Trophoblast cell (in vitro differentiated cells and primary cell): ENCODE results near the gene SHROOM2.

ENCODE experiments used
- DNase-seq, 2 donors: peaks; one replicate each; pipeline ENCODE4 v3.0.0-alpha.2; 2016
- H2AFZ ChIP-seq: 2 replicates; pipeline ENCODE4 v1.6.1; 2013; ENCODE audit warnings: low read length, moderate library complexity, mild to moderate bottlenecking; ENCODE audit not compliant: insufficient read depth, poor library complexity
- H2AK5ac ChIP-seq: 2 replicates; pipeline ENCODE4 v1.6.1; 2013; ENCODE audit warnings: mild to moderate bottlenecking, low read length
- H2BK120ac ChIP-seq: 2 replicates; pipeline ENCODE4 v1.6.1; 2013; ENCODE audit warnings: low read length, mild to moderate bottlenecking, moderate library complexity; ENCODE audit not compliant: insufficient read depth, poor library complexity
- H2BK12ac ChIP-seq: 2 replicates; pipeline ENCODE4 v1.6.1; 2013; ENCODE audit warnings: mild to moderate bottlenecking, low read length, moderate library complexity
- H2BK5ac ChIP-seq: 2 replicates; pipeline ENCODE4 v1.6.1; 2013; ENCODE audit warnings: low read length, low read depth, moderate library complexity, mild to moderate bottlenecking; ENCODE audit not compliant: poor library complexity
- H3K14ac ChIP-seq: 2 replicates; pipeline ENCODE4 v1.6.1; 2013; ENCODE audit warnings: mild to moderate bottlenecking, low read length
- H3K18ac ChIP-seq: 2 replicates; pipeline ENCODE4 v1.6.1; 2013; ENCODE audit warnings: mild to moderate bottlenecking, low read length
- H3K23ac ChIP-seq: 2 replicates; pipeline ENCODE4 v1.6.1; 2013; ENCODE audit warnings: low read length
- H3K27ac ChIP-seq: 2 replicates; pipeline ENCODE4 v1.5.1; 2013; ENCODE audit warnings: low read depth, mild to moderate bottlenecking, inconsistent platforms, low read length, moderate library complexity
- H3K27me3 ChIP-seq: 2 replicates; pipeline ENCODE4 v1.6.1; 2013; ENCODE audit warnings: inconsistent platforms, mild to moderate bottlenecking, low read length, moderate library complexity; ENCODE audit not compliant: insufficient read depth
- H3K36me3 ChIP-seq, 2 experiments: 1 replicate in 1 of 2; 2 replicates in 1 of 2; pipeline ENCODE4 v1.6.1; 2013; ENCODE audit warnings: low read length in 2 of 2, mild to moderate bottlenecking in 2 of 2, moderate library complexity in 1 of 2; ENCODE audit not compliant: insufficient read depth in 2 of 2, control insufficient read depth in 1 of 2
- H3K4ac ChIP-seq: 2 replicates; pipeline ENCODE4 v1.6.1; 2013; ENCODE audit warnings: low read depth, mild to moderate bottlenecking, low read length, moderate library complexity
- H3K4me1 ChIP-seq, 2 experiments: 1 replicate in 1 of 2; 2 replicates in 1 of 2; pipeline ENCODE4 v1.6.1; 2013; ENCODE audit warnings: low read length in 2 of 2, mild to moderate bottlenecking in 2 of 2, moderate library complexity in 1 of 2; ENCODE audit not compliant: insufficient read depth in 2 of 2, control insufficient read depth in 1 of 2
- H3K4me2 ChIP-seq: 2 replicates; pipeline ENCODE4 v1.6.1; 2013; ENCODE audit warnings: inconsistent platforms, mild to moderate bottlenecking, low read length, moderate library complexity
- H3K4me3 ChIP-seq: 2 replicates; pipeline ENCODE4 v1.5.1; 2013; ENCODE audit warnings: mild to moderate bottlenecking, low read depth, low read length, inconsistent platforms
- H3K79me1 ChIP-seq: one replicate; pipeline ENCODE4 v1.6.1; 2013; ENCODE audit warnings: low read length
- H3K79me2 ChIP-seq: 2 replicates; pipeline ENCODE4 v1.6.1; 2013; ENCODE audit warnings: low read length, mild to moderate bottlenecking; ENCODE audit not compliant: control insufficient read depth, insufficient read depth, poor library complexity
- H3K9ac ChIP-seq: 2 replicates; pipeline ENCODE4 v1.6.1; 2013; ENCODE audit warnings: mild to moderate bottlenecking, low read length
- H3K9me3 ChIP-seq: 2 replicates; pipeline ENCODE4 v1.6.1; 2013; ENCODE audit warnings: low read depth, mild to moderate bottlenecking, control low read depth, inconsistent platforms, low read length; ENCODE audit not compliant: insufficient read depth
- H4K12ac ChIP-seq: 2 replicates; pipeline ENCODE4 v1.6.1; 2013; ENCODE audit warnings: low read depth, mild to moderate bottlenecking, low read length, moderate library complexity
- H4K8ac ChIP-seq: 2 replicates; pipeline ENCODE4 v1.6.1; 2013; ENCODE audit warnings: low read depth, mild to moderate bottlenecking, low read length, moderate library complexity
- H4K91ac ChIP-seq: one replicate; pipeline ENCODE4 v1.6.1; 2013; ENCODE audit warnings: low read depth, mild to moderate bottlenecking, low read length, moderate library complexity
- WGBS: extraction: QIAGEN DNeasy Blood & Tissue Kit; methylation state at CpG from one replicate; pipeline ENCODE4 v1.1.7; 2013; ENCODE audit warnings: missing lambda C conversion rate; ENCODE audit not compliant: insufficient read length, insufficient coverage; ENCODE audit errors: extremely low coverage; 5-methylcytosine and 5-hydroxymethylcytosine counted together

The SHROOM2 gene

GRCh38 chrX:9992724-9993123 lies 206.5 kb downstream of the SHROOM2 start:
- DNase-seq, result no peak

GRCh38 chrX:9995855-9996339 lies 209.7 kb downstream of the SHROOM2 start:
- Histone ChIP-seq H3K4me1 (peaks cover 5 to 9% of the 10 kb centered on the region in 2 experiments), H2BK120ac (no peak overlapping the region), H4K8ac (no peak overlapping the region), H3K4ac (no peak overlapping the region), H3K27ac (no peak overlapping the region), H2BK12ac (no peak overlapping the region), H2BK5ac (no peak overlapping the region), H3K23ac (no peak overlapping the region), H3K79me1 (peaks cover 2% of the 10 kb centered on the region), H3K18ac (no peak overlapping the region), H3K9me3 (no peaks in the 10 kb centered on the region), H3K4me3 (no peak overlapping the region), H4K91ac (no peak overlapping the region), H3K27me3 (no peaks in the 10 kb centered on the region), H4K12ac (no peak overlapping the region), H3K14ac (no peak overlapping the region), H3K36me3 (peaks cover 0 to 2% of the 10 kb centered on the region in 2 experiments), H2AFZ (no peak overlapping the region), H2AK5ac (no peak overlapping the region), H3K79me2 (no peaks in the 10 kb centered on the region), H3K4me2 (no peak overlapping the region), H3K9ac (no peak overlapping the region)
- DNase-seq, result peak; percentile 67 to 86
- no CpG with 5 or more reads among the region's 18 CpGs for WGBS

More at GRCh38 chrX:9992724-9993123, 206.5 kb downstream of the SHROOM2 start:
- no peak overlapping the region for H3K9ac ChIP-seq
- H3K4me2 ChIP-seq, result no peak overlapping the region
- no peak overlapping the region for H4K8ac ChIP-seq
- no peak overlapping the region for H2AFZ ChIP-seq
- no peaks in the 10 kb centered on the region for H3K27me3 ChIP-seq
- H3K79me1 ChIP-seq, result peaks cover 2% of the 10 kb centered on the region
- no peak overlapping the region for H3K27ac ChIP-seq
- H4K91ac ChIP-seq, result no peak overlapping the region
- no peak overlapping the region for H3K4me3 ChIP-seq
- no peak overlapping the region for H4K12ac ChIP-seq
- H3K23ac ChIP-seq, result no peak overlapping the region
- peaks cover 5 to 9% of the 10 kb centered on the region in 2 experiments for H3K4me1 ChIP-seq
- no peak overlapping the region for H2AK5ac ChIP-seq
- no peak overlapping the region for H2BK12ac ChIP-seq
- H3K79me2 ChIP-seq, result no peaks in the 10 kb centered on the region
- peaks cover 0 to 2% of the 10 kb centered on the region in 2 experiments for H3K36me3 ChIP-seq
- no peak overlapping the region for H3K14ac ChIP-seq
- no peak overlapping the region for H2BK5ac ChIP-seq
- WGBS, result no CpG with 5 or more reads among the region's 18 CpGs
- H3K9me3 ChIP-seq, result no peaks in the 10 kb centered on the region
- no peak overlapping the region for H3K18ac ChIP-seq
- H3K4ac ChIP-seq, result no peak overlapping the region
- H2BK120ac ChIP-seq, result no peak overlapping the region

- peaks cover 0 to 2% of the 10 kb centered on the region in 2 experiments for H3K36me3 ChIP-seq
- H3K4ac ChIP-seq, result no peak overlapping the region
- DNase-seq, result peak; percentile 72 to 79
- H3K9me3 ChIP-seq, result no peaks in the 10 kb centered on the region
- H3K4me3 ChIP-seq, result no peak overlapping the region
- H3K4me2 ChIP-seq, result no peak overlapping the region
- H3K23ac ChIP-seq, result no peak overlapping the region
- H3K27me3 ChIP-seq, result no peaks in the 10 kb centered on the region
- H4K8ac ChIP-seq, result no peak overlapping the region
- H2AFZ ChIP-seq, result no peak overlapping the region
- H3K9ac ChIP-seq, result no peak overlapping the region
- no peaks in the 10 kb centered on the region for H3K79me2 ChIP-seq
- H2BK120ac ChIP-seq, result no peak overlapping the region
- peaks cover 5 to 9% of the 10 kb centered on the region in 2 experiments for H3K4me1 ChIP-seq
- peak overlapping the region; percentile 74 for H4K91ac ChIP-seq
- no peak overlapping the region for H3K18ac ChIP-seq
- no peak overlapping the region for H2AK5ac ChIP-seq
- H2BK5ac ChIP-seq, result peak overlapping the region; percentile 27
- no peak overlapping the region for H4K12ac ChIP-seq
- peak overlapping the region; percentile 30 for H2BK12ac ChIP-seq
- no CpG with 5 or more reads among the region's 9 CpGs for WGBS
- H3K79me1 ChIP-seq, result peaks cover 2% of the 10 kb centered on the region
- no peak overlapping the region for H3K14ac ChIP-seq
- peak overlapping the region; percentile 24 for H3K27ac ChIP-seq
These were observed 210.8 kb downstream of the SHROOM2 start for GRCh38 chrX:9997041-9997440.

- Histone ChIP-seq H3K18ac (no peak overlapping the region), H4K91ac (peak overlapping the region; percentile 20), H3K4me3 (no peak overlapping the region), H2AK5ac (no peak overlapping the region), H4K8ac (no peak overlapping the region), H3K14ac (no peak overlapping the region), H2BK12ac (no peak overlapping the region), H3K36me3 (peaks cover 0 to 2% of the 10 kb centered on the region in 2 experiments), H2BK5ac (peak overlapping the region; percentile 1), H3K27me3 (no peaks in the 10 kb centered on the region), H3K23ac (no peak overlapping the region), H3K79me1 (peaks cover 2% of the 10 kb centered on the region), H3K9ac (no peak overlapping the region), H3K4me2 (no peak overlapping the region), H4K12ac (no peak overlapping the region), H3K79me2 (no peaks in the 10 kb centered on the region), H3K27ac (peak overlapping the region; percentile 24), H2AFZ (no peak overlapping the region), H3K4ac (no peak overlapping the region), H3K4me1 (peaks cover 5 to 9% of the 10 kb centered on the region in 2 experiments), H3K9me3 (no peaks in the 10 kb centered on the region), H2BK120ac (no peak overlapping the region)
- no CpG with 5 or more reads among the region's 8 CpGs for WGBS
- peak; percentile 45 to 59 for DNase-seq
These were observed 211.3 kb downstream of the SHROOM2 start for GRCh38 chrX:9997524-9997923.
